Liver (tissue), 9 donors: ENCODE data around the gene KCTD16. TPM values are rescaled to one million over a fixed set of nuclear protein-coding genes. Genes with fewer than 3 reads are reported as not detected.

Experiments
- DNase-seq: peaks from one replicate; pipeline ENCODE4 v3.0.0-alpha.2; 2017; ENCODE audit warnings: low spot score
- H3K27ac ChIP-seq, 2 donors: one replicate each; pipeline ENCODE4 v1.7.0; 2013; ENCODE audit warnings: inconsistent platforms in 2 of 2, low read length in 2 of 2, control low read depth in 1 of 2, low read depth in 1 of 2, mild to moderate bottlenecking in 1 of 2
- H3K27me3 ChIP-seq, 4 donors: one replicate each; pipeline versions ENCODE4 v1.6.1 to v1.7.0; 2013; ENCODE audit warnings: low read length in 3 of 4, inconsistent platforms in 1 of 4, mild to moderate bottlenecking in 1 of 4, moderate library complexity in 1 of 4; ENCODE audit not compliant: control insufficient read depth in 4 of 4, insufficient read depth in 4 of 4
- H3K36me3 ChIP-seq, 4 donors: one replicate each; pipeline versions ENCODE4 v1.6.1 to v1.7.0; 2013; ENCODE audit warnings: low read length in 3 of 4, mild to moderate bottlenecking in 3 of 4, low read depth in 1 of 4, moderate library complexity in 1 of 4; ENCODE audit not compliant: control insufficient read depth in 4 of 4, insufficient read depth in 3 of 4
- H3K4me1 ChIP-seq, 4 donors: one replicate each; pipeline versions ENCODE4 v1.6.1 to v1.7.0; 2013; ENCODE audit warnings: low read length in 3 of 4, mild to moderate bottlenecking in 3 of 4, moderate library complexity in 1 of 4; ENCODE audit not compliant: control insufficient read depth in 4 of 4, insufficient read depth in 4 of 4
- H3K4me3 ChIP-seq, 3 donors: one replicate each; pipeline versions ENCODE4 v1.6.1 to v1.7.0; 2013; ENCODE audit warnings: low read length in 3 of 3, control low read depth in 1 of 3, low read depth in 1 of 3, mild to moderate bottlenecking in 1 of 3
- H3K9ac ChIP-seq, 2 donors: one replicate each; pipeline ENCODE4 v1.7.0; 2013; ENCODE audit warnings: low read length in 2 of 2, mild to moderate bottlenecking in 2 of 2, moderate library complexity in 2 of 2, control low read depth in 1 of 2, low read depth in 1 of 2
- H3K9me3 ChIP-seq, 4 donors: one replicate each; pipeline versions ENCODE4 v1.6.1 to v1.7.0; 2013; ENCODE audit warnings: low read length in 3 of 4; ENCODE audit not compliant: control insufficient read depth in 4 of 4
- ATF3 ChIP-seq: IDR thresholded peaks from 2 replicates; pipeline ENCODE4 v1.6.1; 2016; ENCODE audit warnings: antibody characterized with exemption
- CTCF ChIP-seq: fragments of 150-350 bp; IDR thresholded peaks from 2 replicates; pipeline ENCODE4 v1.5.1; 2017; ENCODE audit warnings: improper control_type of control experiment, low read depth, low read length; ENCODE audit not compliant: missing input control
- FOXA1 ChIP-seq: IDR thresholded peaks from 2 replicates; pipeline ENCODE4 v1.6.1; 2016; ENCODE audit warnings: antibody characterized with exemption
- FOXA2 ChIP-seq: IDR thresholded peaks from 2 replicates; pipeline ENCODE4 v1.6.1; 2016; ENCODE audit warnings: antibody characterized with exemption
- GABPA ChIP-seq, 2 donors: IDR thresholded peaks in 1 of 2; conservative IDR thresholded peaks in 1 of 2; 2 replicates each; pipeline ENCODE4 v1.6.1; 2016; ENCODE audit warnings: antibody characterized with exemption in 2 of 2, mild to moderate bottlenecking in 1 of 2, moderate library complexity in 1 of 2
- HNF4A ChIP-seq, 2 donors: conservative IDR thresholded peaks; 2 replicates each; pipeline ENCODE4 v1.6.1; 2016; ENCODE audit warnings: antibody characterized with exemption in 2 of 2, mild to moderate bottlenecking in 2 of 2
- JUND ChIP-seq, 2 donors: IDR thresholded peaks; 2 replicates each; pipeline ENCODE4 v1.6.1; 2016; ENCODE audit warnings: antibody characterized with exemption in 2 of 2
- MAX ChIP-seq: IDR thresholded peaks from 2 replicates; pipeline ENCODE4 v1.6.1; 2016; ENCODE audit warnings: antibody characterized with exemption
- NR2F2 ChIP-seq: IDR thresholded peaks from 2 replicates; pipeline ENCODE4 v1.6.1; 2016; ENCODE audit warnings: antibody characterized with exemption
- RAD21 ChIP-seq, 2 donors: IDR thresholded peaks; 2 replicates each; pipeline ENCODE4 v1.6.1; 2016; ENCODE audit warnings: antibody characterized with exemption in 2 of 2, mild to moderate bottlenecking in 2 of 2
- REST ChIP-seq: IDR thresholded peaks from 2 replicates; pipeline ENCODE4 v1.6.1; 2016; ENCODE audit warnings: antibody characterized with exemption, mild to moderate bottlenecking
- RXRA ChIP-seq, 2 donors: IDR thresholded peaks; 2 replicates each; pipeline ENCODE4 v1.6.1; 2017 to 2018; ENCODE audit warnings: antibody characterized with exemption in 2 of 2, mild to moderate bottlenecking in 1 of 2
- TAF1 ChIP-seq: conservative IDR thresholded peaks from 2 replicates; pipeline ENCODE4 v1.6.1; 2016; ENCODE audit warnings: antibody characterized with exemption, mild to moderate bottlenecking
- YY1 ChIP-seq: IDR thresholded peaks from 2 replicates; pipeline ENCODE4 v1.6.1; 2016; ENCODE audit warnings: antibody characterized with exemption, mild to moderate bottlenecking
- ZBTB33 ChIP-seq: IDR thresholded peaks from 2 replicates; pipeline ENCODE4 v1.6.1; 2016; ENCODE audit warnings: antibody characterized with exemption
- WGBS: extraction: QIAGEN DNeasy Blood & Tissue Kit; methylation state at CpG from one replicate; pipeline ENCODE4 v1.1.7; 2013; 5-methylcytosine and 5-hydroxymethylcytosine counted together
- polyA plus RNA-seq, 2 donors: library from polyadenylated mRNA; stranded (reverse) in 1 of 2; unstranded in 1 of 2; fragments of 200-250 nt in 1 of 2; fragments of >200 nt in 1 of 2; fragmentation: Nextera tagmentation in 1 of 2; extraction: Ambion mirVana in 1 of 2; gene quantifications; one replicate each; pipeline versions ENCODE4 v1.2.1 to v1.2.3, GENCODE V29; 2013 to 2015
- total RNA-seq, 2 donors: library from RNA; depleted of rRNA; stranded (reverse); fragments of >200 nt; gene quantifications; one replicate each; pipeline ENCODE4 v1.2.3, GENCODE V29; 2014
- donor health status: healthy.
- donor health status: healthy.
- donor health status: healthy.
- donor health status: healthy.
- donor health status: healthy.

The KCTD16 gene
- total and polyA plus RNA-seq, 4 donors = under 0.01 to 0.05 (median 0.01) TPM; not detected in 1

GRCh38 chr5:144230806-144231205, 60.1 kb downstream of the KCTD16 start:
- WGBS = 72% methylated on average over 4 of the region's 4 CpGs
- no peak overlapping the region for H3K27ac ChIP-seq
- H3K4me3 ChIP-seq = no peak overlapping the region
- no peak overlapping the region for H3K9ac ChIP-seq
- no peaks in the 10 kb centered on the region for H3K9me3 ChIP-seq
- H3K4me1 ChIP-seq = no peaks in the 10 kb centered on the region
- H3K36me3 ChIP-seq = no peaks in the 10 kb centered on the region
- TF ChIP-seq JUND (IDR thresholded peaks at IDR 0.05) = no peak
- TF ChIP-seq REST = no peak
- no peak for TF ChIP-seq YY1
- no peak for TF ChIP-seq CTCF
- no peak for TF ChIP-seq ZBTB33
- TF ChIP-seq ATF3 = no peak
- TF ChIP-seq RAD21 (IDR thresholded peaks at IDR 0.05) = no peak
- TF ChIP-seq FOXA1 = no peak
- no peak for TF ChIP-seq RXRA (IDR thresholded peaks at IDR 0.05)
- no peak for TF ChIP-seq FOXA2
- TF ChIP-seq HNF4A (conservative IDR thresholded peaks at IDR 0.05) = no peak
- no peaks in the 10 kb centered on the region for H3K27me3 ChIP-seq
- DNase-seq = no peak

GRCh38 chr5:144232285-144232684, 61.6 kb downstream of the KCTD16 start:
- Histone ChIP-seq H3K27me3 (no peaks in the 10 kb centered on the region), H3K9me3 (no peaks in the 10 kb centered on the region), H3K4me1 (no peaks in the 10 kb centered on the region), H3K9ac (no peak overlapping the region), H3K27ac (no peak overlapping the region), H3K4me3 (no peak overlapping the region), H3K36me3 (no peaks in the 10 kb centered on the region)
- no peak for DNase-seq
- WGBS = 83% methylated on average over 5 of the region's 5 CpGs
- no peak for TF ChIP-seq FOXA2
- TF ChIP-seq FOXA1 = no peak
- no peak for TF ChIP-seq MAX
- TF ChIP-seq GABPA (IDR thresholded peaks at IDR 0.05 in 1 of 2, conservative IDR thresholded peaks at IDR 0.05 in 1 of 2) = no peak
- TF ChIP-seq CTCF = no peak
- no peak for TF ChIP-seq RXRA (IDR thresholded peaks at IDR 0.05)
- no peak for TF ChIP-seq NR2F2
- no peak for TF ChIP-seq TAF1
- TF ChIP-seq REST = no peak
- TF ChIP-seq JUND (IDR thresholded peaks at IDR 0.05) = no peak
- TF ChIP-seq ATF3 = no peak
- no peak for TF ChIP-seq HNF4A (conservative IDR thresholded peaks at IDR 0.05)
